GM12878 (cell line): ENCODE measurements around the gene TSPAN15. TPM values are rescaled to one million over a fixed set of nuclear protein-coding genes. Genes with fewer than 3 reads are reported as not detected.
A peak's percentile ranks its signal among the peaks of the same experiment; 100 is the strongest.

Experiments
- ATAC-seq: fragments of 200-7000 bp; cut with Tn5 transposase; 3 replicates; pipeline ENCODE4 v1.9.1; 2020; ENCODE audit warnings: mild to moderate bottlenecking, moderate library complexity
- BruUV-seq: library from RNA; stranded (reverse); fragments of 400-500 nt; replicated peaks from 2 replicates; lab custom pipeline; 2021; lab: Mats Ljungman, UMichigan
- CTCF ChIA-PET: fragments of 300-600 bp; sonication (Branson Sonifier 250); formaldehyde crosslinking; extraction: SDS; loops from one replicate; lab custom pipeline; 2021; ENCODE audit warnings: inconsistent platforms; lab: Yijun Ruan, JAX
- POLR2A ChIA-PET: fragments of 350-600 bp; formaldehyde crosslinking; extraction: SDS; loops from one replicate; lab custom pipeline; 2021; ENCODE audit warnings: inconsistent platforms; lab: Charles Lee
- RAD21 ChIA-PET: fragments of 300-600 bp; sonication (Branson Sonifier 250); formaldehyde crosslinking; loops from one replicate; lab custom pipeline; 2023; ENCODE audit warnings: antibody characterized with exemption; ENCODE audit not compliant: unreplicated experiment; lab: Charles Lee
- SMC1A ChIA-PET: fragments of 300-600 bp; sonication (Branson Sonifier 250); formaldehyde crosslinking; loops from one replicate; lab custom pipeline; 2023; ENCODE audit not compliant: unreplicated experiment, uncharacterized antibody; lab: Charles Lee
- DNase-seq: peaks from one replicate; pipeline ENCODE4 v3.0.0-alpha.2; 2011; ENCODE audit warnings: low read depth, low spot score
- FAIRE-seq: peaks from 3 replicates; lab custom pipeline; 2011; peaks lifted over from hg19 to GRCh38; lab: Jason Lieb, UNC
- H2AFZ ChIP-seq: 2 replicates; pipeline ENCODE4 v1.6.0; 2011; ENCODE audit warnings: low read depth, low read length, control low read depth; ENCODE audit not compliant: control insufficient read depth
- H3K27ac ChIP-seq: 2 replicates; pipeline ENCODE4 v1.5.1; 2011; ENCODE audit warnings: control low read depth; ENCODE audit not compliant: control insufficient read depth, insufficient read depth
- H3K27me3 ChIP-seq, 2 experiments: replicated peaks in 1 of 2; 2 replicates each; pipeline versions ENCODE4 v1.6.0 to v1.6.1; 2011; ENCODE audit warnings: low read length in 1 of 2; ENCODE audit not compliant: control insufficient read depth in 2 of 2, insufficient read depth in 2 of 2
- H3K36me3 ChIP-seq, 2 experiments: 2 replicates each; pipeline ENCODE4 v1.5.1; 2011; ENCODE audit warnings: low read length in 1 of 2; ENCODE audit not compliant: control insufficient read depth in 2 of 2, insufficient read depth in 2 of 2
- H3K4me1 ChIP-seq: 2 replicates; pipeline ENCODE4 v1.6.1; 2011; ENCODE audit warnings: mild to moderate bottlenecking, low read length, moderate library complexity, mixed read lengths; ENCODE audit not compliant: control insufficient read depth, insufficient read depth
- H3K4me2 ChIP-seq: 2 replicates; pipeline ENCODE4 v1.6.0; 2011; ENCODE audit warnings: control low read depth; ENCODE audit not compliant: control insufficient read depth, insufficient read depth
- H3K4me3 ChIP-seq: fragments of 200-600 bp; sonication (generic); 2 replicates; pipeline ENCODE4 v1.5.1; 2016
- H3K79me2 ChIP-seq: 2 replicates; pipeline ENCODE4 v1.6.0; 2011; ENCODE audit warnings: low read length; ENCODE audit not compliant: control insufficient read depth, insufficient read depth
- H3K9ac ChIP-seq: 2 replicates; pipeline ENCODE4 v1.8.0; 2011; ENCODE audit warnings: low read length, control low read depth, mixed read lengths; ENCODE audit not compliant: control insufficient read depth, insufficient read depth
- H3K9me3 ChIP-seq: replicated peaks from 3 replicates; pipeline ENCODE4 v1.5.1; 2011; ENCODE audit warnings: mild to moderate bottlenecking, low read length; ENCODE audit not compliant: control insufficient read depth, insufficient read depth
- H4K20me1 ChIP-seq: 2 replicates; pipeline ENCODE4 v1.6.0; 2011; ENCODE audit not compliant: control insufficient read depth, insufficient read depth
- CBX5 ChIP-seq: sonication (generic); IDR thresholded peaks from 2 replicates; pipeline ENCODE4 v1.6.1; 2016; ENCODE audit warnings: low read depth, moderate library complexity, mild to moderate bottlenecking, inconsistent platforms
- CHD1 ChIP-seq: IDR thresholded peaks from 2 replicates; pipeline ENCODE4 v1.6.1; 2012; ENCODE audit warnings: low read depth, low read length, improper control_type of control experiment
- CREM ChIP-seq: IDR thresholded peaks from 2 replicates; pipeline ENCODE4 v1.6.1; 2014; ENCODE audit warnings: antibody characterized with exemption, low read depth
- DPF2 ChIP-seq: fragments of 450-650 bp; IDR thresholded peaks from 2 replicates; pipeline ENCODE4 v1.6.1; 2017; ENCODE audit warnings: mild to moderate bottlenecking
- JUNB ChIP-seq: IDR thresholded peaks from 2 replicates; pipeline ENCODE4 v1.6.1; 2016; ENCODE audit warnings: antibody characterized with exemption, mild to moderate bottlenecking
- RAD21 ChIP-seq: IDR thresholded peaks from 2 replicates; pipeline ENCODE4 v1.6.1; 2011; ENCODE audit warnings: mild to moderate bottlenecking, low read depth, low read length, moderate library complexity; ENCODE audit not compliant: insufficient read depth
- RELA ChIP-seq: fragments of 450-650 bp; IDR thresholded peaks from 2 replicates; pipeline ENCODE4 v1.8.0; 2014; ENCODE audit warnings: borderline replicate concordance; ENCODE audit not compliant: partially characterized antibody
- RFX5 ChIP-seq: IDR thresholded peaks from 2 replicates; pipeline ENCODE4 v1.6.1; 2011; ENCODE audit warnings: low read depth, low read length, improper control_type of control experiment
- SRF ChIP-seq, 2 experiments: IDR thresholded peaks; 2 replicates each; pipeline ENCODE4 v1.6.1; 2011; ENCODE audit warnings: low read depth in 2 of 2, low read length in 2 of 2, mild to moderate bottlenecking in 1 of 2, moderate library complexity in 1 of 2
- TCF12 ChIP-seq: IDR thresholded peaks from 2 replicates; pipeline ENCODE4 v1.6.1; 2011; ENCODE audit warnings: low read depth, mild to moderate bottlenecking, low read length
- TCF3 ChIP-seq: IDR thresholded peaks from 2 replicates; pipeline ENCODE4 v1.6.1; 2012; ENCODE audit warnings: low read depth, mild to moderate bottlenecking, low read length, borderline replicate concordance; ENCODE audit not compliant: insufficient read depth
- YBX1 ChIP-seq: fragments of 450-650 bp; IDR thresholded peaks from 2 replicates; pipeline ENCODE4 v1.6.1; 2016; ENCODE audit warnings: antibody characterized with exemption
- ZBED1 ChIP-seq: IDR thresholded peaks from 2 replicates; pipeline ENCODE4 v1.6.1; 2016; ENCODE audit warnings: borderline replicate concordance
- ZNF207 ChIP-seq: fragments of 450-650 bp; IDR thresholded peaks from 2 replicates; pipeline ENCODE4 v1.6.1; 2014; ENCODE audit warnings: antibody characterized with exemption, mild to moderate bottlenecking, borderline replicate concordance
- WGBS: methylation state at CpG from one replicate; pipeline ENCODE4 v1.1.6; 2016; ENCODE audit warnings: low lambda C conversion rate; ENCODE audit not compliant: insufficient replicate concordance, insufficient coverage; ENCODE audit errors: missing lambda C conversion rate; 5-methylcytosine and 5-hydroxymethylcytosine counted together
- in situ Hi-C: fragments of 300-500 bp; cut with MboI; formaldehyde crosslinking; loops from 9 replicates; pipeline ENCODE4 v1.14.3; 2018; ENCODE audit warnings: mixed read lengths
- intact Hi-C: fragments of 100-400 bp; cut with micrococcal nuclease; formaldehyde crosslinking; loops from one replicate; pipeline ENCODE4 v1.14.2; 2022; ENCODE audit not compliant: unreplicated experiment
- polyA plus RNA-seq, 11 experiments: library from polyadenylated mRNA; depleted of rRNA in 4 of 11; unstranded in 6 of 11; stranded (reverse) in 5 of 11; fragments of >200 nt; fragmentation: Nextera tagmentation in 4 of 11; fragmentation: Illumina TruSeq in 1 of 11; extraction: Ambion mirVana in 4 of 11; extraction: Trizol in 1 of 11; gene quantifications; 1 replicate in 1 of 11; 2 replicates in 10 of 11; pipeline versions ENCODE4 v1.2.1 to v1.2.3, GENCODE V29; 2011 to 2016; ENCODE audit warnings: inconsistent platforms in 2 of 11, missing spikeins in 2 of 11, low read depth in 1 of 11
- total RNA-seq, 4 experiments: library from RNA; depleted of rRNA in 3 of 4; stranded (reverse); fragments of >200 nt in 3 of 4; fragmentation: Illumina TruSeq in 1 of 4; extraction: Trizol in 1 of 4; gene quantifications; 2 replicates each; pipeline versions ENCODE4 v1.2.1 to v1.2.3, GENCODE V29; 2013 to 2021
- TF ChIP-seq, protein P1 (sequence below): IDR thresholded peaks from 2 replicates; pipeline ENCODE4 v1.6.1; 2012; ENCODE audit warnings: low read depth, low read length, improper control_type of control experiment
- TF ChIP-seq, protein P2 (sequence below): fragments of 450-650 bp; IDR thresholded peaks from 2 replicates; pipeline ENCODE4 v1.6.1; 2016; ENCODE audit warnings: mild to moderate bottlenecking
- TF ChIP-seq, protein P3 (sequence below): fragments of 450-650 bp; formaldehyde crosslinking; IDR thresholded peaks from 2 replicates; pipeline ENCODE4 v1.4.0; 2020; ENCODE audit warnings: mild to moderate bottlenecking, moderate library complexity

The TSPAN15 gene
- total and polyA plus RNA-seq, 10 of the 15 experiments (the other 5 are each of a cell fraction or from before 2014, with no cell fraction given), result 1.3 to 8.5 (median 2.4) TPM; not detected in 2

DNA sequence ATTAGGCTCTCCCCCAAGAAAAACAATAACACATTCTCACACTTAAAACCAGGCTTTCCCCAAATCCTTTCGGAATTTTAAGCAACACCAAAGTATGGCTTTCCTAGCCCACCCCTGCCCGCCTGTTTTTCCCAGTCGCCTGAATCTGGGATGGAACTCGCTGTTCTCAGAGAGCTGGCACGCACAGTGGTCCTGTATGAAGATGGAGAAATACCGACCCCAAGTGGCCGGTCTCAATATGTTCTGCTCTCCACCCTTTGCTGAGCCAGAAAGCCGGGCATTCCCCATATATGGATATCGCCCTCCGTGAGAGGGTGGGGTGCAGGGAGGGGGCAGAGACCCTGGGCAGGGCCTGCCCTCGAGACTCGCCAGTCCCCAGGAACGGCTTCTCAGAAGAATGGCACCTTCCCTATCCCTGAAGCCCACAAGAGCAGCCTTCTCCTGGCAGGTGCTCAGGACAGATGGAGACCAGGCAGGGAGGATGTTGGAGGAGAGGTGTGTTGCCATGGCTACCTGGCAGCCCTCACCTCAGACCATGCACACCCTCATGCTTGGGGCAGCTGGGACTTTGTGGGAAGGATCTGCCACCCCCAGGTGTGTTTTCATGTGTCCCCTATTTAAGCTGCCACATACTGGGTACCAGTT lies 37.9 kb upstream of the TSPAN15 start:
- ATAC-seq, result peak; percentile 56
- intact Hi-C loops (no loop called here), in situ Hi-C loops (loop anchor here (5.0 to 10.0 kb wide), 2 partner anchors 94 to 221 kb away; partner anchors contain the start of gene FAM241B)
- ChIA-PET RAD21 (no interaction called here), POLR2A (interaction anchor here (1.1 kb wide), 1 partner anchor 37 kb away, joined by 3 read pairs; no protein-coding TSS in a partner anchor), CTCF (interaction anchor here (0.7 to 1.0 kb wide), 5 partner anchors 14 to 1245 kb away, joined by 3 to 4 read pairs (median 3); no protein-coding TSS in a partner anchor), SMC1A (interaction anchor here (1.2 to 1.5 kb wide), 2 partner anchors 37 to 94 kb away, joined by 3 read pairs; partner anchors contain the start of gene TSPAN15)
- H3K9ac ChIP-seq, result no peak overlapping the region
- H2AFZ ChIP-seq, result peak overlapping the region; percentile 17; the same call in 1 of the 2 replicates
- no peaks in the 10 kb centered on the region; a peak in 2 of 4 replicates for H3K27me3 ChIP-seq
- no TSS peak for BruUV-seq
- H3K4me1 ChIP-seq, result peaks cover 9% of the 10 kb centered on the region
- H3K36me3 ChIP-seq, result no peaks in the 10 kb centered on the region
- H3K4me3 ChIP-seq, result no peak overlapping the region
- no peaks in the 10 kb centered on the region for H4K20me1 ChIP-seq
- DNase-seq, result no peak
- no peaks in the 10 kb centered on the region for H3K79me2 ChIP-seq
- FAIRE-seq, result no peak
- no peak overlapping the region for H3K4me2 ChIP-seq
- H3K27ac ChIP-seq, result no peak overlapping the region
- H3K9me3 ChIP-seq, result no peaks in the 10 kb centered on the region
- 0% methylated on average over 11 of the region's 13 CpGs for WGBS
- TF ChIP-seq ZBED1, result no peak
- no peak for TF ChIP-seq RFX5
- no peak for TF ChIP-seq YBX1
- no peak for TF ChIP-seq RELA
- no peak for TF ChIP-seq ZNF207
- no peak for TF ChIP-seq DPF2
- no peak for TF ChIP-seq CREM
- TF ChIP-seq, protein P1, sequence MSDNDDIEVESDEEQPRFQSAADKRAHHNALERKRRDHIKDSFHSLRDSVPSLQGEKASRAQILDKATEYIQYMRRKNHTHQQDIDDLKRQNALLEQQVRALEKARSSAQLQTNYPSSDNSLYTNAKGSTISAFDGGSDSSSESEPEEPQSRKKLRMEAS, result no peak
- peak; percentile 53 for TF ChIP-seq RAD21
- TF ChIP-seq, protein P2, sequence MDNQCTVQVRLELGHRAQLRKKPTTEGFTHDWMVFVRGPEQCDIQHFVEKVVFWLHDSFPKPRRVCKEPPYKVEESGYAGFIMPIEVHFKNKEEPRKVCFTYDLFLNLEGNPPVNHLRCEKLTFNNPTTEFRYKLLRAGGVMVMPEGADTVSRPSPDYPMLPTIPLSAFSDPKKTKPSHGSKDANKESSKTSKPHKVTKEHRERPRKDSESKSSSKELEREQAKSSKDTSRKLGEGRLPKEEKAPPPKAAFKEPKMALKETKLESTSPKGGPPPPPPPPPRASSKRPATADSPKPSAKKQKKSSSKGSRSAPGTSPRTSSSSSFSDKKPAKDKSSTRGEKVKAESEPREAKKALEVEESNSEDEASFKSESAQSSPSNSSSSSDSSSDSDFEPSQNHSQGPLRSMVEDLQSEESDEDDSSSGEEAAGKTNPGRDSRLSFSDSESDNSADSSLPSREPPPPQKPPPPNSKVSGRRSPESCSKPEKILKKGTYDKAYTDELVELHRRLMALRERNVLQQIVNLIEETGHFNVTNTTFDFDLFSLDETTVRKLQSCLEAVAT, result no peak
- no peak for TF ChIP-seq TCF3
- TF ChIP-seq SRF (IDR thresholded peaks at IDR 0.05; ENCODE audit: low read depth in 2 of 2, low read length in 2 of 2), result peak; percentile 44 to 84
- TF ChIP-seq CHD1, result no peak
- no peak for TF ChIP-seq TCF12
- TF ChIP-seq JUNB, result no peak
- TF ChIP-seq, protein P3, sequence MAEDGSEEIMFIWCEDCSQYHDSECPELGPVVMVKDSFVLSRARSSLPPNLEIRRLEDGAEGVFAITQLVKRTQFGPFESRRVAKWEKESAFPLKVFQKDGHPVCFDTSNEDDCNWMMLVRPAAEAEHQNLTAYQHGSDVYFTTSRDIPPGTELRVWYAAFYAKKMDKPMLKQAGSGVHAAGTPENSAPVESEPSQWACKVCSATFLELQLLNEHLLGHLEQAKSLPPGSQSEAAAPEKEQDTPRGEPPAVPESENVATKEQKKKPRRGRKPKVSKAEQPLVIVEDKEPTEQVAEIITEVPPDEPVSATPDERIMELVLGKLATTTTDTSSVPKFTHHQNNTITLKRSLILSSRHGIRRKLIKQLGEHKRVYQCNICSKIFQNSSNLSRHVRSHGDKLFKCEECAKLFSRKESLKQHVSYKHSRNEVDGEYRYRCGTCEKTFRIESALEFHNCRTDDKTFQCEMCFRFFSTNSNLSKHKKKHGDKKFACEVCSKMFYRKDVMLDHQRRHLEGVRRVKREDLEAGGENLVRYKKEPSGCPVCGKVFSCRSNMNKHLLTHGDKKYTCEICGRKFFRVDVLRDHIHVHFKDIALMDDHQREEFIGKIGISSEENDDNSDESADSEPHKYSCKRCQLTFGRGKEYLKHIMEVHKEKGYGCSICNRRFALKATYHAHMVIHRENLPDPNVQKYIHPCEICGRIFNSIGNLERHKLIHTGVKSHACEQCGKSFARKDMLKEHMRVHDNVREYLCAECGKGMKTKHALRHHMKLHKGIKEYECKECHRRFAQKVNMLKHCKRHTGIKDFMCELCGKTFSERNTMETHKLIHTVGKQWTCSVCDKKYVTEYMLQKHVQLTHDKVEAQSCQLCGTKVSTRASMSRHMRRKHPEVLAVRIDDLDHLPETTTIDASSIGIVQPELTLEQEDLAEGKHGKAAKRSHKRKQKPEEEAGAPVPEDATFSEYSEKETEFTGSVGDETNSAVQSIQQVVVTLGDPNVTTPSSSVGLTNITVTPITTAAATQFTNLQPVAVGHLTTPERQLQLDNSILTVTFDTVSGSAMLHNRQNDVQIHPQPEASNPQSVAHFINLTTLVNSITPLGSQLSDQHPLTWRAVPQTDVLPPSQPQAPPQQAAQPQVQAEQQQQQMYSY, result no peak
- no peak for TF ChIP-seq CBX5
